GM12878 (cell line): Measurements from ENCODE around the gene LRRC14B. TPM values are rescaled to one million over a fixed set of nuclear protein-coding genes. Genes with fewer than 3 reads are reported as not detected.

Experiments
- ATAC-seq: fragments of 200-7000 bp; cut with Tn5 transposase; 3 replicates; pipeline ENCODE4 v1.9.1; 2020; ENCODE audit warnings: mild to moderate bottlenecking, moderate library complexity
- BruUV-seq: library from RNA; stranded (reverse); fragments of 400-500 nt; replicated peaks from 2 replicates; lab custom pipeline; 2021; lab: Mats Ljungman, UMichigan
- CTCF ChIA-PET: fragments of 300-600 bp; sonication (Branson Sonifier 250); formaldehyde crosslinking; extraction: SDS; loops from one replicate; lab custom pipeline; 2021; ENCODE audit warnings: inconsistent platforms; lab: Yijun Ruan, JAX
- POLR2A ChIA-PET: fragments of 350-600 bp; formaldehyde crosslinking; extraction: SDS; loops from one replicate; lab custom pipeline; 2021; ENCODE audit warnings: inconsistent platforms; lab: Charles Lee
- RAD21 ChIA-PET: fragments of 300-600 bp; sonication (Branson Sonifier 250); formaldehyde crosslinking; loops from one replicate; lab custom pipeline; 2023; ENCODE audit warnings: antibody characterized with exemption; ENCODE audit not compliant: unreplicated experiment; lab: Charles Lee
- SMC1A ChIA-PET: fragments of 300-600 bp; sonication (Branson Sonifier 250); formaldehyde crosslinking; loops from one replicate; lab custom pipeline; 2023; ENCODE audit not compliant: unreplicated experiment, uncharacterized antibody; lab: Charles Lee
- DNase-seq: peaks from one replicate; pipeline ENCODE4 v3.0.0-alpha.2; 2011; ENCODE audit warnings: low read depth, low spot score
- FAIRE-seq: peaks from 3 replicates; lab custom pipeline; 2011; peaks lifted over from hg19 to GRCh38; lab: Jason Lieb, UNC
- H2AFZ ChIP-seq: 2 replicates; pipeline ENCODE4 v1.6.0; 2011; ENCODE audit warnings: low read depth, low read length, control low read depth; ENCODE audit not compliant: control insufficient read depth
- H3K27ac ChIP-seq: 2 replicates; pipeline ENCODE4 v1.5.1; 2011; ENCODE audit warnings: control low read depth; ENCODE audit not compliant: control insufficient read depth, insufficient read depth
- H3K27me3 ChIP-seq, 2 experiments: replicated peaks in 1 of 2; 2 replicates each; pipeline versions ENCODE4 v1.6.0 to v1.6.1; 2011; ENCODE audit warnings: low read length in 1 of 2; ENCODE audit not compliant: control insufficient read depth in 2 of 2, insufficient read depth in 2 of 2
- H3K36me3 ChIP-seq, 2 experiments: 2 replicates each; pipeline ENCODE4 v1.5.1; 2011; ENCODE audit warnings: low read length in 1 of 2; ENCODE audit not compliant: control insufficient read depth in 2 of 2, insufficient read depth in 2 of 2
- H3K4me1 ChIP-seq: 2 replicates; pipeline ENCODE4 v1.6.1; 2011; ENCODE audit warnings: mild to moderate bottlenecking, low read length, moderate library complexity, mixed read lengths; ENCODE audit not compliant: control insufficient read depth, insufficient read depth
- H3K4me2 ChIP-seq: 2 replicates; pipeline ENCODE4 v1.6.0; 2011; ENCODE audit warnings: control low read depth; ENCODE audit not compliant: control insufficient read depth, insufficient read depth
- H3K4me3 ChIP-seq: fragments of 200-600 bp; sonication (generic); 2 replicates; pipeline ENCODE4 v1.5.1; 2016
- H3K79me2 ChIP-seq: 2 replicates; pipeline ENCODE4 v1.6.0; 2011; ENCODE audit warnings: low read length; ENCODE audit not compliant: control insufficient read depth, insufficient read depth
- H3K9ac ChIP-seq: 2 replicates; pipeline ENCODE4 v1.8.0; 2011; ENCODE audit warnings: low read length, control low read depth, mixed read lengths; ENCODE audit not compliant: control insufficient read depth, insufficient read depth
- H3K9me3 ChIP-seq: replicated peaks from 3 replicates; pipeline ENCODE4 v1.5.1; 2011; ENCODE audit warnings: mild to moderate bottlenecking, low read length; ENCODE audit not compliant: control insufficient read depth, insufficient read depth
- H4K20me1 ChIP-seq: 2 replicates; pipeline ENCODE4 v1.6.0; 2011; ENCODE audit not compliant: control insufficient read depth, insufficient read depth
- BRCA1 ChIP-seq: IDR thresholded peaks from 2 replicates; pipeline ENCODE4 v1.6.1; 2011; ENCODE audit warnings: low read depth, low read length, improper control_type of control experiment
- CBFB ChIP-seq: IDR thresholded peaks from 2 replicates; pipeline ENCODE4 v1.6.1; 2016; ENCODE audit warnings: antibody characterized with exemption, low read depth
- CBX3 ChIP-seq: fragments of 200-600 bp; sonication (generic); IDR thresholded peaks from 2 replicates; pipeline ENCODE4 v1.6.1; 2016; ENCODE audit warnings: low read depth, borderline replicate concordance
- ESRRA ChIP-seq: IDR thresholded peaks from 2 replicates; pipeline ENCODE4 v1.6.1; 2012; ENCODE audit warnings: mild to moderate bottlenecking, low read length, improper control_type of control experiment
- EZH2 ChIP-seq: IDR thresholded peaks from 2 replicates; pipeline ENCODE4 v1.6.1; 2012; ENCODE audit warnings: low read depth, mild to moderate bottlenecking, control low read depth, inconsistent platforms, low read length, borderline replicate concordance; ENCODE audit not compliant: control insufficient read depth
- HDAC2 ChIP-seq: fragments of 200-600 bp; sonication (generic); IDR thresholded peaks from 2 replicates; pipeline ENCODE4 v1.6.1; 2017
- HSF1 ChIP-seq: fragments of 150-350 bp; IDR thresholded peaks from 2 replicates; pipeline ENCODE4 v1.6.1; 2014; ENCODE audit warnings: mild to moderate bottlenecking, low read depth, low read length
- RELB ChIP-seq: fragments of 450-650 bp; IDR thresholded peaks from 2 replicates; pipeline ENCODE4 v1.6.1; 2017; ENCODE audit warnings: low read depth, mild to moderate bottlenecking, moderate library complexity
- SRF ChIP-seq, 2 experiments: IDR thresholded peaks; 2 replicates each; pipeline ENCODE4 v1.6.1; 2011; ENCODE audit warnings: low read depth in 2 of 2, low read length in 2 of 2, mild to moderate bottlenecking in 1 of 2, moderate library complexity in 1 of 2
- ZNF217 ChIP-seq: fragments of 450-650 bp; IDR thresholded peaks from 2 replicates; pipeline ENCODE4 v1.6.1; 2017; ENCODE audit warnings: antibody characterized with exemption, mild to moderate bottlenecking
- WGBS: methylation state at CpG from one replicate; pipeline ENCODE4 v1.1.6; 2016; ENCODE audit warnings: low lambda C conversion rate; ENCODE audit not compliant: insufficient replicate concordance, insufficient coverage; ENCODE audit errors: missing lambda C conversion rate; 5-methylcytosine and 5-hydroxymethylcytosine counted together
- in situ Hi-C: fragments of 300-500 bp; cut with MboI; formaldehyde crosslinking; loops from 9 replicates; pipeline ENCODE4 v1.14.3; 2018; ENCODE audit warnings: mixed read lengths
- intact Hi-C: fragments of 100-400 bp; cut with micrococcal nuclease; formaldehyde crosslinking; loops from one replicate; pipeline ENCODE4 v1.14.2; 2022; ENCODE audit not compliant: unreplicated experiment
- polyA plus RNA-seq, 11 experiments: library from polyadenylated mRNA; depleted of rRNA in 4 of 11; unstranded in 6 of 11; stranded (reverse) in 5 of 11; fragments of >200 nt; fragmentation: Nextera tagmentation in 4 of 11; fragmentation: Illumina TruSeq in 1 of 11; extraction: Ambion mirVana in 4 of 11; extraction: Trizol in 1 of 11; gene quantifications; 1 replicate in 1 of 11; 2 replicates in 10 of 11; pipeline versions ENCODE4 v1.2.1 to v1.2.3, GENCODE V29; 2011 to 2016; ENCODE audit warnings: inconsistent platforms in 2 of 11, missing spikeins in 2 of 11, low read depth in 1 of 11
- total RNA-seq, 4 experiments: library from RNA; depleted of rRNA in 3 of 4; stranded (reverse); fragments of >200 nt in 3 of 4; fragmentation: Illumina TruSeq in 1 of 4; extraction: Trizol in 1 of 4; gene quantifications; 2 replicates each; pipeline versions ENCODE4 v1.2.1 to v1.2.3, GENCODE V29; 2013 to 2021

LRRC14B gene
- total and polyA plus RNA-seq, 10 of the 15 experiments (the other 5 are each of a cell fraction or from before 2014, with no cell fraction given): 0.06 to 0.31 (median 0.13) TPM; not detected in 5

- TF ChIP-seq SRF (IDR thresholded peaks at IDR 0.05; ENCODE audit: low read depth in 2 of 2, low read length in 2 of 2): no peak
- no peaks in the 10 kb centered on the region for H3K9me3 ChIP-seq
- 29% methylated on average over 21 of the region's 21 CpGs for WGBS
- peaks cover 13% of the 10 kb centered on the region for H3K4me1 ChIP-seq
- FAIRE-seq (no peak), ATAC-seq (no peak), DNase-seq (no peak)
- H3K36me3 ChIP-seq: no peaks in the 10 kb centered on the region
- in situ Hi-C loops: no loop called here
- no peak overlapping the region for H3K27ac ChIP-seq
- H3K79me2 ChIP-seq: no peaks in the 10 kb centered on the region
- no peak overlapping the region for H2AFZ ChIP-seq
- no peak overlapping the region for H3K4me3 ChIP-seq
- ChIA-PET RAD21 (no interaction called here), SMC1A (interaction anchor here (0.6 kb wide), 1 partner anchor 91 kb away, joined by 3 read pairs; no protein-coding TSS in a partner anchor), CTCF (interaction anchor here (0.7 kb wide), 1 partner anchor 141 kb away, joined by 4 read pairs; no protein-coding TSS in a partner anchor), POLR2A (no interaction called here)
- H3K4me2 ChIP-seq: no peak overlapping the region
- BruUV-seq: no TSS peak
- no peak overlapping the region for H3K9ac ChIP-seq
- H3K27me3 ChIP-seq: no peaks in the 10 kb centered on the region; a peak in 3 of 4 replicates
- H4K20me1 ChIP-seq: no peaks in the 10 kb centered on the region; the same call in 1 of the 2 replicates
- intact Hi-C loops: no loop called here
Measured at GRCh38 chr5:185095-186070, 5.9 kb upstream of the LRRC14B start.

- ChIA-PET CTCF (interaction anchor here (0.7 kb wide), 1 partner anchor 142 kb away, joined by 4 read pairs; no protein-coding TSS in a partner anchor), RAD21 (no interaction called here), POLR2A (no interaction called here), SMC1A (interaction anchor here (1.1 kb wide), 1 partner anchor 33 kb away, joined by 3 read pairs; no protein-coding TSS in a partner anchor)
- H3K79me2 ChIP-seq: no peaks in the 10 kb centered on the region
- FAIRE-seq (no peak), DNase-seq (no peak), ATAC-seq (no peak)
- no peak overlapping the region for H3K4me2 ChIP-seq
- no peaks in the 10 kb centered on the region; the same call in 1 of the 2 replicates for H4K20me1 ChIP-seq
- BruUV-seq: no TSS peak
- peaks cover 23% of the 10 kb centered on the region for H3K4me1 ChIP-seq
- 40% methylated on average over 22 of the region's 28 CpGs for WGBS
- no peaks in the 10 kb centered on the region; a peak in 3 of 4 replicates for H3K27me3 ChIP-seq
- no peak overlapping the region for H3K4me3 ChIP-seq
- H3K36me3 ChIP-seq: no peaks in the 10 kb centered on the region
- in situ Hi-C loops (no loop called here), intact Hi-C loops (no loop called here)
- no peaks in the 10 kb centered on the region for H3K9me3 ChIP-seq
- no peak overlapping the region for H2AFZ ChIP-seq
- no peak overlapping the region for H3K9ac ChIP-seq
- H3K27ac ChIP-seq: no peak overlapping the region
- no peak for TF ChIP-seq HDAC2
- no peak for TF ChIP-seq BRCA1
- TF ChIP-seq HSF1: no peak
- TF ChIP-seq RELB: no peak
- no peak for TF ChIP-seq CBFB
- TF ChIP-seq ZNF217: no peak
- no peak for TF ChIP-seq ESRRA
- no peak for TF ChIP-seq EZH2
- no peak for TF ChIP-seq CBX3
Measured at GRCh38 chr5:186091-187041, 4.9 kb upstream of the LRRC14B start.
